ENCODE results near the gene KRTAP1-3.
"Not testable (repeated sequence)": the region's sequence is repeated elsewhere in the genome, so short reads cannot be mapped to it uniquely, and the experiment has no call there.

KRTAP1-3 gene

GRCh38 chr17:41034346-41034935, at the start of gene KRTAP1-3:
KRTAP1-3 (minus strand) TSS chr17:41034874; CDS start chr17:41034821, 53 bp downstream.
- not testable (repeated sequence) for DNase-seq (ENCODE audit: low read depth)

- not testable (repeated sequence) for DNase-seq (ENCODE audit: low read depth)
Measured at GRCh38 chr17:41084100-41084856, 49.6 kb upstream of the KRTAP1-3 start, which contains the start of gene KRTAP4-7. KRTAP4-7 (plus strand) TSS chr17:41084150; CDS start chr17:41084207, 57 bp downstream.

DNA sequence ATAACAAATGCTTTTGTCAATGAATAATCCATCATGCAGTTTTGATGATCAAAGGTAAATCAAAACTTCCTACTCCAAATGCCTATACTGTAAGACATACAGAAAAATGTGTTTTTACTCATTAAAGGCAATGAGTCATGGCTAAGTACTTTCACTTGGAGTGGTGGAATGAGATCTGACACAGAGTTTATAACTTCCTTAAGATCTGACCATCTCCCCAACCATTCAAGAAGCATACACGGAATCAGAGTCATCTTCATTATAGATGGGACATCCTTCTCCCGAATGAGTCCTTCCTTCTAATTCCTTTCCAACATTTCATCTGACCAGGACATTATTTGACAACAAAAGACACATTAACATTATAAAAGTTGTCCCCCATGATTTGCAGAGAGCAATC, 48.8 kb upstream of the KRTAP1-3 start:
- DNase-seq (ENCODE audit: low read depth) = peak; percentile 92

GRCh38 chr17:41082626-41083025, 48.0 kb upstream of the KRTAP1-3 start:
- DNase-seq (ENCODE audit: low read depth) = peak; percentile 56

GRCh38 chr17:41076788-41077187, 42.1 kb upstream of the KRTAP1-3 start:
- DNase-seq (ENCODE audit: low read depth) = no peak

GRCh38 chr17:41073676-41074075, 39.0 kb upstream of the KRTAP1-3 start:
- DNase-seq (ENCODE audit: low read depth) = no peak

DNA sequence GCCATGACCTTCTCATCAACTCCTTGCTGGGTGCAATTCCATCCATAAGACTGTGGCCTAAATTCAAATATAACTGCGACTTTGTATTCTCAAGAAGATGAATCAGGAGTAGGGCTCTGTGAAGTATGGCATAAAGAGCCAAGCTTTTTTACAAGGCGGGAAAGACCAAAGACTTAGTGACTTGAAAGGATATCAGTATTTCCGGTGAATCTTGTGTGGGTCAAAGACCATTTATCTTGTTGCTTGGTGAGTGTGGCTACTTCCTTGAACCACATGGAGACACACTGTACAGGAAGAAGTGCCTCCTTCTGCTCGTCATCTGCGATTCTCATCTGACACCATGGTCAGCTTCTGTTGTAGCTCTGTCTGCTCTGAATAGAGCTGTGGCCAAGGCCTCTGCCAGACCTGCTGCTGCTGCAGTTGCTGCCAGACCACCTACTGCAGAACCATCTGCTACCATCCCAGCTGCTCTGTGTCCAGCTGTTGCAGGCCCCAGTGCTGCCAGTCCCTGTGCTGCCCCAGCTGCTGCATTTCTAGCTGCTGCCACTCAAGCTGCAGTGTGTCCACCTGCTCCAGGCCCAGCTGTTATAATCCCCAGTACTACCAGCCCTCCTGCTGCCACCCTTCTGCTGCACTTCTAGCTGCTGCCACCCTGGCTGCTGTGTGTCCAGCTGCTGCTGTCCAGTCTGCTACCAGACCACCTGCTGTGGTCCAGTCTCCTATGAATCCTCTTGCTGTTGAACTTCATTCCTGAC, 37.1 kb upstream of the KRTAP1-3 start:
- no peak for DNase-seq (ENCODE audit: low read depth)

- DNase-seq (ENCODE audit: low read depth) = no peak
Measured at GRCh38 chr17:41069031-41069430, 34.4 kb upstream of the KRTAP1-3 start.

GRCh38 chr17:41067281-41067680, 32.6 kb upstream of the KRTAP1-3 start:
- DNase-seq (ENCODE audit: low read depth) = peak; percentile 80

DNA sequence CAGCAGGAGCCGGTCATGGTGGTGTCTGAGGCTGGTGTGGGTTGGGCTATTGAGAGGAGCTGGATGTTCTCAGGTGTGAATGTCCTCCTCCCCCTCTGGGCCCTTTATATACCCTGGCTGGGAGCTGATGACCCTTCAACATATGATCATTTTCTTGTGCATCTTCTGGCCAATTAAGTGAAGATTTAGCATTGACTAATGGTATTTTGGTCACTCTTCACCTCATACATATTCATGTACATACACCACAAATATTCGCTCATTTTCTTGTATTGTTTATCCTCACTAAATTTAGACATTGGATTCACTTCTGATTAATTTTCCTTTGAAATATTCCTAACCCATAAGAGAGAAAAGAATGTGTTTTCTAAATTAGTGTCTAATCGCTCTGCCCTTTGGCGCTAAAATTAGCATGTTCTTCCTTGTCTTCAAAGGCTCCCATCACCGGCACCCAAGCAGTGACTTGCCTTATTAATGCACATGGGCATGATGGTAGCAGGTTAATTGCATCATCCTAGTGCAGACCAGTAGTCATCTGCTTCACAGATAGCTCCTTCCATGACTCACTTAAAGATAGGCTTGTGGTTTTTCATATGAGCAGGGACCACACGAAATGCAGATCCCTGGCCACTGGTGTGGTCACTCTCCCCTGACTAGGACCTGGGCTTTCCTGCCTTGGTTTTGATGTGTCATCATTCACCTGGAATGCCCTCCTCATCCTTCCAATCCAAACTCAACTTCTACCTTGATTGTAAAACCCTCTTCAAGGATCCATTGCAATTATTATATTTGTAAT, 31.4 kb upstream of the KRTAP1-3 start, which contains the start of gene KRTAP2-4:
Gene KRTAP2-4, minus strand, starts transcription at position 51 of the 796 bp plus-strand sequence. Its CDS starts 34 bp downstream, at position 17.
- DNase-seq (ENCODE audit: low read depth) = peak; percentile 96

- DNase-seq (ENCODE audit: low read depth) = not testable (repeated sequence)
Measured at GRCh38 chr17:41065016-41065689, 30.5 kb upstream of the KRTAP1-3 start.

DNA sequence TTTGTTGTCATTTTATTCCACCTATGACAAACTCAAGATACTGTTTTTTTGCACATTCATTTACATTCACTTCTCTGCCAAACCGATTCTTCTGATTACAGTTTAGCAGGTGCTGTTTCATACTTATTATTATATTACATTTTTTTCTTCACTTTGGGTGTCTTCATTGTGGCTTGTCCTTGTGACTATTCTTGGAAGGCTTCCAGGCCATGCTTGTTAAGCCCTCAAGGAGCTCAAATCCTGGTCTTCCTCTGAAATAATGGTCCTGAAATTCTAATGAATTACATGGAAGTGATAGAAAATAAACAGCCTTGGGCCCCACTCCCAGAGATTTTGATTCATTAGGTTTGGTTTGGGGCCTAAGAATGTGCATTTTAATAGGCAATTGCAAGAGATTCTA, 29.6 kb upstream of the KRTAP1-3 start:
- DNase-seq (ENCODE audit: low read depth) = no peak

GRCh38 chr17:41063449-41063848, 28.8 kb upstream of the KRTAP1-3 start:
- DNase-seq (ENCODE audit: low read depth) = no peak

DNA sequence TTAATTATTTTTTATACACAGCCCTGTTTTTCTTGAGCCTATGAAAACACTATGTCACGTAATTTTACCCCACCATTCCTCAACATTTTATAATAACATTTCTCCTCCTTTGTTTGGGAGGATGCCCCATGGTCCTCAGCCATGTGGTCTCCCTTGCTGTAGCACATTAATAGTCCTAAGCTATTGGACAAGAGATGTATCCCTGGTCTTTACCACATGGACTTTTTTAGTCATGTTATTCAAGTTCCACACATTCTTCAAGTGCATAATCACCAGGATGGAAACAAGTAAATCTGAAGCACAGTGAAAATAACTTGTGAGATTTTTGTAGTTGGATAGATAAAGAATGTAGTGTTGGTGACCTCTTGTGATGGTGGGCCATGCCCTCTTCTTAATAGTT, 27.3 kb upstream of the KRTAP1-3 start:
- DNase-seq (ENCODE audit: low read depth) = peak; percentile 99

DNA sequence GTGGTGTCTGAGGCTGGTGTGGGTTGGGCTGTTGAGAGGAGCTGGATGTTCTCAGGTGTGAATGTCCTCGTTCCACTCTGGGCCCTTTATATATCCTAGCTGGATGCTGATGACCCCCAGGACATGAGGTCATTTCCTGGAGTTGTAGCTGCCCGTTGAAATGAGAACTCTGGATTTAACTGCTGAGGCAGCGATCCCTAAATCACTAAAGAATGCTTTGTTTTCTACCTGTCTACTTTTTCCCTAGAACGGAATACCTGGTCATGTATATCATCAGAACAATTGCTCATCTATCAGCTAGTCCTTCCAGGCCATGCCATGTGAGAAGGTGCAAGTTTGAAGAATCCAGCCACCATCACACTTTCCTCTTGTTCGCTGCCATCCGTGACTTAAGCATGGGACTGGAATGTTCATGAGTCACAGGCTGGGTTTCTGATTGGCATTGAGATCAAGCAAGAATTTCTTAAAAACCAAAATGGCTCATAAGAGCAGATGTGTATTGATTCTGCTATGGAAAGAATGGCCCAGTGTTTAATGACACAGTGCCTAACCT, 25.5 kb upstream of the KRTAP1-3 start, which contains the start of gene KRTAP2-3:
Gene KRTAP2-3, minus strand, starts transcription at position 63 of the 553 bp plus-strand sequence. CDS start 64 bp downstream, outside the sequence.
- DNase-seq (ENCODE audit: low read depth) = peak; percentile 98

GRCh38 chr17:41059276-41060051, 24.8 kb upstream of the KRTAP1-3 start:
- DNase-seq (ENCODE audit: low read depth) = peak; percentile 97

GRCh38 chr17:41058741-41059140, 24.1 kb upstream of the KRTAP1-3 start:
- DNase-seq (ENCODE audit: low read depth) = peak; percentile 31

- DNase-seq (ENCODE audit: low read depth) = no peak
Measured at GRCh38 chr17:41057547-41057946, 22.9 kb upstream of the KRTAP1-3 start.

DNA sequence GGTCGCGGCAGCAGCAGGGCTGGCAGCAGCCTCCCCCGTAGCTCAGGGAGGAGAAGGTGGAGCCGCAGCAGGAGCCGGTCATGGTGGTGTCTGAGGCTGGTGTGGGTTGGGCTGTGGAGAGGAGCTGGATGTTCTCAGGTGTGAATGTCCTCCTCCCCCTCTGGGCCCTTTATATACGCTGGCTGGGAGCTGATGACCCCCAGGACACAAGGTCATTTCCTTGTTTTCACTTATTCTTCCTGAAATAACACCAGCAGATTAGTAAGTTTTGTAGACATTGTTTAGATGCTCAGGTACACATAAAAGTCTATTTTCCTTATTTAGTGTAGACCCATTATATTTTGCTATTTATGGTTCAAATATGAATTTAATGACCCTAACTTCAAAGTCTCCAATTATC, 20.5 kb upstream of the KRTAP1-3 start, which contains the start of gene KRTAP2-2:
Gene KRTAP2-2, minus strand, starts transcription at position 101 of the 400 bp plus-strand sequence. Its CDS starts 19 bp downstream, at position 82.
- DNase-seq (ENCODE audit: low read depth) = not testable (repeated sequence)

DNA sequence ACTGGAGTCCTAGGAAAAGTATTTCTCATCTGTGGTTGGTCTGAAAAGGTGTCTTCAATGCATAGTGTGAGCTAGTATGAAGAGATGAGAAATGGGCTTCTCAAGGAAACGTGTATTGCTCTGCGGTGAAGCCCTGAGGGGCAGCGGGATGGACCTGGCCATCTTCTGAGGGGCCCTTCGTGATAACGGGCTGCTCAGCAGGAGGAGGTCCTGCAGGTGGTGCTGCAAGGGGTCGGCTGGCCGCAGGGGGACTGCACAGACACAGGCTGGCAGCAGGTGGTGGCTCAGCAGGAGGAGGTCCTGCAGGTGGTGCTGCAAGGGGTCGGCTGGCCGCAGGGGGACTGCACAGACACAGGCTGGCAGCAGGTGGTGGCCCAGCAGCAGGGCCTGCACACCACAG, 19.9 kb upstream of the KRTAP1-3 start:
- not testable (repeated sequence) for DNase-seq (ENCODE audit: low read depth)

All from EH (cell line).